MM.1S (cell line): ENCODE results near the gene ATG4B.

Source experiments
- DNase-seq: peaks from one replicate; pipeline ENCODE4 v3.0.0-alpha.2; 2015
- H2AFZ ChIP-seq: fragments of 300-600 bp; sonication (generic); 2 replicates; pipeline ENCODE4 v1.6.0; 2016; ENCODE audit warnings: antibody characterized with exemption, low read length
- H3F3A ChIP-seq: fragments of 300-600 bp; sonication (generic); 2 replicates; pipeline ENCODE4 v1.6.1; 2016; ENCODE audit warnings: mild to moderate bottlenecking, antibody characterized with exemption, low read length, moderate library complexity, mixed read lengths; ENCODE audit not compliant: insufficient read depth
- H3K27ac ChIP-seq: fragments of 300-600 bp; sonication (generic); 2 replicates; pipeline ENCODE4 v1.5.1; 2016; ENCODE audit warnings: mild to moderate bottlenecking, low read length
- H3K27me3 ChIP-seq: fragments of 300-600 bp; sonication (generic); replicated peaks from 2 replicates; pipeline ENCODE4 v1.6.0; 2016; ENCODE audit warnings: low read length; ENCODE audit not compliant: insufficient read depth
- H3K36me3 ChIP-seq: fragments of 300-600 bp; sonication (generic); replicated peaks from 2 replicates; pipeline ENCODE4 v1.6.1; 2016; ENCODE audit warnings: mild to moderate bottlenecking, low read length, mixed read lengths; ENCODE audit not compliant: insufficient read depth
- H3K4me1 ChIP-seq: fragments of 300-600 bp; sonication (generic); 2 replicates; pipeline ENCODE4 v1.6.1; 2016; ENCODE audit warnings: low read length, mixed read lengths
- H3K4me2 ChIP-seq: fragments of 300-600 bp; sonication (generic); 2 replicates; pipeline ENCODE4 v1.6.0; 2016; ENCODE audit warnings: low read depth, low read length
- H3K4me3 ChIP-seq: fragments of 300-600 bp; sonication (generic); 2 replicates; pipeline ENCODE4 v1.5.1; 2016; ENCODE audit warnings: low read length, mixed read lengths
- H3K79me2 ChIP-seq: fragments of 300-600 bp; sonication (generic); 2 replicates; pipeline ENCODE4 v1.6.1; 2016; ENCODE audit warnings: mixed run types, low read length, mixed read lengths
- H3K9ac ChIP-seq: fragments of 300-600 bp; sonication (generic); 2 replicates; pipeline ENCODE4 v1.6.1; 2016; ENCODE audit warnings: low read length, mixed read lengths
- H3K9me2 ChIP-seq: fragments of 300-600 bp; sonication (generic); replicated peaks from 2 replicates; pipeline ENCODE4 v1.6.1; 2016; ENCODE audit warnings: mild to moderate bottlenecking, low read length, mixed read lengths; ENCODE audit not compliant: insufficient read depth
- H3K9me3 ChIP-seq: fragments of 300-600 bp; sonication (generic); replicated peaks from 2 replicates; pipeline ENCODE4 v1.6.1; 2016; ENCODE audit warnings: mild to moderate bottlenecking, low read length, mixed read lengths; ENCODE audit not compliant: insufficient read depth
- H4K20me1 ChIP-seq: fragments of 300-600 bp; sonication (generic); 2 replicates; pipeline ENCODE4 v1.6.1; 2016; ENCODE audit warnings: mild to moderate bottlenecking, low read length, moderate library complexity, mixed read lengths; ENCODE audit not compliant: insufficient read depth
- CTCF ChIP-seq: fragments of 300-600 bp; sonication (generic); IDR thresholded peaks from 2 replicates; pipeline ENCODE4 v1.5.1; 2016; ENCODE audit warnings: antibody characterized with exemption, low read length, mixed read lengths
- EZH2 ChIP-seq: fragments of 300-600 bp; sonication (generic); optimal IDR thresholded peaks from 2 replicates; pipeline ENCODE3; 2017; ENCODE audit warnings: low read depth, mild to moderate bottlenecking, antibody characterized with exemption, low read length, mixed read lengths
- EZH2phosphoT487 ChIP-seq: fragments of 300-600 bp; sonication (generic); IDR thresholded peaks from 2 replicates; pipeline ENCODE4 v1.6.1; 2018; ENCODE audit warnings: antibody characterized with exemption, low read length

Gene ATG4B

GRCh38 chr2:241678307-241678706 is 40.8 kb downstream of the ATG4B start:
- H3K27me3 ChIP-seq, result no peaks in the 10 kb centered on the region
- no peak overlapping the region for H3K9ac ChIP-seq
- H4K20me1 ChIP-seq, result no peaks in the 10 kb centered on the region
- H3K4me3 ChIP-seq, result no peak overlapping the region
- no peak overlapping the region for H2AFZ ChIP-seq
- H3F3A ChIP-seq, result no peaks in the 10 kb centered on the region
- TF ChIP-seq CTCF (no peak), EZH2phosphoT487 (no peak), EZH2 (no peak)
- no peaks in the 10 kb centered on the region for H3K9me3 ChIP-seq
- DNase-seq, result no peak
- no peaks in the 10 kb centered on the region for H3K9me2 ChIP-seq
- no peak overlapping the region for H3K27ac ChIP-seq
- H3K4me2 ChIP-seq, result no peak overlapping the region
- H3K36me3 ChIP-seq, result no peaks in the 10 kb centered on the region; the same call in 1 of the 2 replicates
- peaks cover 20% of the 10 kb centered on the region for H3K79me2 ChIP-seq
- no peaks in the 10 kb centered on the region for H3K4me1 ChIP-seq

GRCh38 chr2:241678784-241679540 is 41.5 kb downstream of the ATG4B start:
- H3K27me3 ChIP-seq, result no peaks in the 10 kb centered on the region
- H2AFZ ChIP-seq, result no peak overlapping the region
- H3K4me2 ChIP-seq, result no peak overlapping the region
- H4K20me1 ChIP-seq, result no peaks in the 10 kb centered on the region
- H3K4me3 ChIP-seq, result no peak overlapping the region
- H3K27ac ChIP-seq, result no peak overlapping the region
- TF ChIP-seq EZH2phosphoT487 (no peak), CTCF (no peak)
- H3K36me3 ChIP-seq, result peaks cover under 1% of the 10 kb centered on the region
- no peaks in the 10 kb centered on the region for H3F3A ChIP-seq
- DNase-seq, result no peak
- no peak overlapping the region for H3K9ac ChIP-seq
- no peaks in the 10 kb centered on the region for H3K9me2 ChIP-seq
- peaks cover 23% of the 10 kb centered on the region for H3K79me2 ChIP-seq
- H3K4me1 ChIP-seq, result no peaks in the 10 kb centered on the region
- H3K9me3 ChIP-seq, result no peaks in the 10 kb centered on the region

- no peak for DNase-seq
- H3K4me1 ChIP-seq, result no peaks in the 10 kb centered on the region
- no peak overlapping the region for H3K4me3 ChIP-seq
- no peak for TF ChIP-seq CTCF
- TF ChIP-seq EZH2, result no peak
- TF ChIP-seq EZH2phosphoT487, result no peak
- no peak overlapping the region for H3K4me2 ChIP-seq
- H3K9ac ChIP-seq, result no peak overlapping the region
- H3K9me2 ChIP-seq, result no peaks in the 10 kb centered on the region
- H3F3A ChIP-seq, result no peaks in the 10 kb centered on the region
- no peak overlapping the region for H2AFZ ChIP-seq
- peaks cover 32% of the 10 kb centered on the region for H3K79me2 ChIP-seq
- H4K20me1 ChIP-seq, result no peaks in the 10 kb centered on the region
- peaks cover 4% of the 10 kb centered on the region for H3K36me3 ChIP-seq
- no peak overlapping the region for H3K27ac ChIP-seq
- H3K9me3 ChIP-seq, result no peaks in the 10 kb centered on the region
- H3K27me3 ChIP-seq, result no peaks in the 10 kb centered on the region
Observed at GRCh38 chr2:241680044-241680443, 42.6 kb downstream of the ATG4B start.
